Measurements from ENCODE around the gene PHF5A.
"Not testable (repeated sequence)": the region's sequence is repeated elsewhere in the genome, so short reads cannot be mapped to it uniquely, and the experiment has no call there.

PHF5A gene

GRCh38 chr22:41448189-41448808 is 20.2 kb downstream of the PHF5A start:
- in situ Hi-C loops (cut with MboI; ENCODE audit: low sequenced_read_pairs) = no loop called here

GRCh38 chr22:41447435-41448188 is 20.9 kb downstream of the PHF5A start:
- in situ Hi-C loops (cut with MboI; ENCODE audit: low sequenced_read_pairs) = no loop called here

GRCh38 chr22:41446639-41447434 is 21.7 kb downstream of the PHF5A start, which contains the start of gene TOB2:
TOB2 (minus strand) TSS chr22:41446801; CDS start chr22:41437345, 9,456 bp downstream.
- in situ Hi-C loops (cut with MboI; ENCODE audit: low sequenced_read_pairs) = no loop called here

GRCh38 chr22:41446057-41446501 is 22.4 kb downstream of the PHF5A start:
- in situ Hi-C loops (cut with MboI; ENCODE audit: low sequenced_read_pairs) = no loop called here

GRCh38 chr22:41445129-41446056 is 23.1 kb downstream of the PHF5A start:
- in situ Hi-C loops (cut with MboI; ENCODE audit: low sequenced_read_pairs) = no loop called here

- in situ Hi-C loops (cut with MboI; ENCODE audit: low sequenced_read_pairs) = no loop called here
Measured at GRCh38 chr22:41444360-41445128, 23.9 kb downstream of the PHF5A start.

GRCh38 chr22:41442240-41442792 is 26.2 kb downstream of the PHF5A start:
- in situ Hi-C loops (cut with MboI; ENCODE audit: low sequenced_read_pairs) = no loop called here

- in situ Hi-C loops (cut with MboI; ENCODE audit: low sequenced_read_pairs) = not testable (repeated sequence)
Measured at GRCh38 chr22:41440511-41440910, 28.0 kb downstream of the PHF5A start.

- in situ Hi-C loops (cut with MboI; ENCODE audit: low sequenced_read_pairs) = no loop called here
Measured at GRCh38 chr22:41437198-41437597, 31.3 kb downstream of the PHF5A start.

GRCh38 chr22:41436322-41437113 is 32.0 kb downstream of the PHF5A start:
- in situ Hi-C loops (cut with MboI; ENCODE audit: low sequenced_read_pairs) = no loop called here

- in situ Hi-C loops (cut with MboI; ENCODE audit: low sequenced_read_pairs) = no loop called here
Measured at GRCh38 chr22:41435560-41435959, 32.9 kb downstream of the PHF5A start.

- in situ Hi-C loops (cut with MboI; ENCODE audit: low sequenced_read_pairs) = not testable (repeated sequence)
Measured at GRCh38 chr22:41434361-41435003, 34.0 kb downstream of the PHF5A start.

GRCh38 chr22:41433480-41433879 is 35.0 kb downstream of the PHF5A start:
- in situ Hi-C loops (cut with MboI; ENCODE audit: low sequenced_read_pairs) = not testable (repeated sequence)

- in situ Hi-C loops (cut with MboI; ENCODE audit: low sequenced_read_pairs) = no loop called here
Measured at GRCh38 chr22:41431656-41432055, 36.8 kb downstream of the PHF5A start.

- in situ Hi-C loops (cut with MboI; ENCODE audit: low sequenced_read_pairs) = no loop called here
Measured at GRCh38 chr22:41429951-41430332, 38.5 kb downstream of the PHF5A start.

- in situ Hi-C loops (cut with MboI; ENCODE audit: low sequenced_read_pairs) = no loop called here
Measured at GRCh38 chr22:41429232-41429950, 39.1 kb downstream of the PHF5A start.

- in situ Hi-C loops (cut with MboI; ENCODE audit: low sequenced_read_pairs) = no loop called here
Measured at GRCh38 chr22:41425660-41426365, 42.7 kb downstream of the PHF5A start.
